Neutrophil (primary cell): Measurements from ENCODE around the gene PTPRCAP.
A peak's percentile ranks its signal among the peaks of the same experiment; 100 is the strongest.

ENCODE experiments used
- H3K27ac ChIP-seq: fragments of 200-600 bp; sonication (generic); 2 replicates; pipeline ENCODE4 v1.5.1; 2016; ENCODE audit warnings: mild to moderate bottlenecking, moderate library complexity
- H3K27me3 ChIP-seq: fragments of 200-600 bp; sonication (generic); 2 replicates; pipeline ENCODE4 v1.6.0; 2016; ENCODE audit warnings: mild to moderate bottlenecking
- H3K36me3 ChIP-seq: fragments of 200-600 bp; sonication (generic); 2 replicates; pipeline ENCODE4 v1.5.1; 2017
- H3K4me1 ChIP-seq, 2 experiments: fragments of 200-600 bp in 1 of 2; sonication (generic) in 1 of 2; 1 replicate in 1 of 2; 2 replicates in 1 of 2; pipeline versions ENCODE4 v1.5.1 to v1.6.1; 2013 to 2016; ENCODE audit warnings: low read depth in 1 of 2, low read length in 1 of 2, mild to moderate bottlenecking in 1 of 2, moderate library complexity in 1 of 2; ENCODE audit not compliant: control insufficient read depth in 1 of 2, insufficient read depth in 1 of 2
- H3K4me3 ChIP-seq, 2 experiments: fragments of 200-600 bp in 1 of 2; sonication (generic) in 1 of 2; 1 replicate in 1 of 2; 2 replicates in 1 of 2; pipeline ENCODE4 v1.5.1; 2013 to 2016; ENCODE audit warnings: low read depth in 1 of 2, low read length in 1 of 2, mild to moderate bottlenecking in 1 of 2, moderate library complexity in 1 of 2
- H3K9me3 ChIP-seq: fragments of 200-600 bp; sonication (generic); 2 replicates; pipeline ENCODE4 v1.5.1; 2016
- CTCF ChIP-seq: fragments of 200-600 bp; sonication (generic); IDR thresholded peaks from 2 replicates; pipeline ENCODE4 v1.5.1; 2016; ENCODE audit warnings: antibody characterized with exemption

Gene PTPRCAP

GRCh38 chr11:67452141-67452952 is 14.9 kb upstream of the PTPRCAP start, which contains the start of gene GPR152:
TSS of gene GPR152 (minus strand) at chr11:67452729. CDS start at chr11:67452724, 5 bp downstream.
- H3K27me3 ChIP-seq, result no peaks in the 10 kb centered on the region
- H3K4me3 ChIP-seq, result no peak within 1 kb of the TSS
- TF ChIP-seq CTCF, result no peak

GRCh38 chr11:67451658-67451976 is 14.1 kb upstream of the PTPRCAP start:
- no peaks in the 10 kb centered on the region for H3K27me3 ChIP-seq
- no peaks in the 10 kb centered on the region for H3K36me3 ChIP-seq
- peaks cover 0 to 6% of the 10 kb centered on the region in 2 experiments for H3K4me1 ChIP-seq
- H3K4me3 ChIP-seq, result no peak overlapping the region
- H3K27ac ChIP-seq, result no peak overlapping the region
- no peaks in the 10 kb centered on the region for H3K9me3 ChIP-seq
- TF ChIP-seq CTCF, result no peak

More at GRCh38 chr11:67452141-67452952, 14.9 kb upstream of the PTPRCAP start, which contains the start of gene GPR152:
- Histone ChIP-seq H3K27ac (no peak within 1 kb of the TSS), H3K9me3 (no peaks in the 10 kb centered on the region), H3K36me3 (no peaks in the 10 kb centered on the region), H3K4me1 (peaks cover 0 to 6% of the 10 kb centered on the region in 2 experiments)

GRCh38 chr11:67450796-67451657 is 13.5 kb upstream of the PTPRCAP start:
- Histone ChIP-seq H3K4me1 (peaks cover 0 to 6% of the 10 kb centered on the region in 2 experiments), H3K36me3 (no peaks in the 10 kb centered on the region), H3K9me3 (no peaks in the 10 kb centered on the region), H3K27me3 (no peaks in the 10 kb centered on the region), H3K27ac (no peak overlapping the region), H3K4me3 (no peak overlapping the region)
- no peak for TF ChIP-seq CTCF

GRCh38 chr11:67449116-67449844 is 11.8 kb upstream of the PTPRCAP start:
- H3K36me3 ChIP-seq, result no peaks in the 10 kb centered on the region
- no peaks in the 10 kb centered on the region for H3K9me3 ChIP-seq
- H3K27me3 ChIP-seq, result no peaks in the 10 kb centered on the region
- H3K4me3 ChIP-seq, result no peak overlapping the region
- TF ChIP-seq CTCF, result no peak
- peak overlapping the region; percentile 54 for H3K27ac ChIP-seq
- peaks cover 2 to 9% of the 10 kb centered on the region in 2 experiments for H3K4me1 ChIP-seq

GRCh38 chr11:67448220-67448609 is 10.7 kb upstream of the PTPRCAP start:
- no peaks in the 10 kb centered on the region for H3K9me3 ChIP-seq
- no peak overlapping the region for H3K4me3 ChIP-seq
- TF ChIP-seq CTCF, result no peak
- H3K36me3 ChIP-seq, result no peaks in the 10 kb centered on the region
- H3K27ac ChIP-seq, result no peak overlapping the region
- H3K4me1 ChIP-seq, result peaks cover 9 to 14% of the 10 kb centered on the region in 2 experiments
- H3K27me3 ChIP-seq, result no peaks in the 10 kb centered on the region
